Activated effector memory CD4-positive, alpha-beta T cell treated with Interleukin-2 at 50 U/mL for 16 hours (primary cell): Measurements from ENCODE around the gene PRDM2.
A peak's percentile ranks its signal among the peaks of the same experiment; 100 is the strongest.

Experiments used
- DNase-seq: peaks from one replicate; pipeline ENCODE4 v3.0.0-alpha.2; 2020

PRDM2 gene

GRCh38 chr1:13799502-13800283 is 99.7 kb downstream of the PRDM2 start:
- no peak for DNase-seq

GRCh38 chr1:13801232-13801631 is 101.2 kb downstream of the PRDM2 start:
- no peak for DNase-seq

- no peak for DNase-seq
These were observed 101.9 kb downstream of the PRDM2 start for GRCh38 chr1:13801655-13802486.

GRCh38 chr1:13802782-13803545 is 103.0 kb downstream of the PRDM2 start:
- DNase-seq: no peak

- DNase-seq: no peak
These were observed 103.7 kb downstream of the PRDM2 start for GRCh38 chr1:13803546-13804239.

- DNase-seq: no peak
These were observed 104.2 kb downstream of the PRDM2 start for GRCh38 chr1:13804240-13804633.

- no peak for DNase-seq
These were observed 105.4 kb downstream of the PRDM2 start for GRCh38 chr1:13805431-13805830.

GRCh38 chr1:13806108-13806507 is 106.1 kb downstream of the PRDM2 start:
- no peak for DNase-seq

GRCh38 chr1:13807209-13807608 is 107.2 kb downstream of the PRDM2 start:
- no peak for DNase-seq

GRCh38 chr1:13808729-13809131 is 108.7 kb downstream of the PRDM2 start:
- no peak for DNase-seq

- DNase-seq: no peak
These were observed 109.6 kb downstream of the PRDM2 start for GRCh38 chr1:13809461-13810159.

- DNase-seq: no peak
These were observed 112.7 kb downstream of the PRDM2 start for GRCh38 chr1:13812456-13813397.

- peak; percentile 38 for DNase-seq
These were observed 113.5 kb downstream of the PRDM2 start for GRCh38 chr1:13813398-13814012.

- DNase-seq: no peak
These were observed 114.1 kb downstream of the PRDM2 start for GRCh38 chr1:13814131-13814530.

GRCh38 chr1:13816016-13816760 is 116.2 kb downstream of the PRDM2 start:
- DNase-seq: no peak

- DNase-seq: no peak
These were observed 117.9 kb downstream of the PRDM2 start for GRCh38 chr1:13817906-13818305.

- DNase-seq: no peak
These were observed 118.9 kb downstream of the PRDM2 start for GRCh38 chr1:13818926-13819325.

- no peak for DNase-seq
These were observed 119.7 kb downstream of the PRDM2 start for GRCh38 chr1:13819642-13820041.

- DNase-seq: no peak
These were observed 120.1 kb downstream of the PRDM2 start for GRCh38 chr1:13820055-13820454.

- DNase-seq: no peak
These were observed 120.5 kb downstream of the PRDM2 start for GRCh38 chr1:13820456-13820855.
